OCI-LY3 (cell line): ENCODE data around the gene CDKN2A.

Experiments
- EZH2phosphoT487 ChIP-seq: fragments of 200-600 bp; shearing (Covaris generic); IDR thresholded peaks from 2 replicates; pipeline ENCODE4 v1.6.1; 2018; ENCODE audit warnings: antibody characterized with exemption, mixed run types, low read depth
- TF ChIP-seq, protein P1 (sequence below): fragments of 200-600, 300-600 bp; sonication (generic); IDR thresholded peaks from 2 replicates; pipeline ENCODE4 v1.5.1; 2014; ENCODE audit warnings: antibody characterized with exemption, low read length, low read depth

DNA sequence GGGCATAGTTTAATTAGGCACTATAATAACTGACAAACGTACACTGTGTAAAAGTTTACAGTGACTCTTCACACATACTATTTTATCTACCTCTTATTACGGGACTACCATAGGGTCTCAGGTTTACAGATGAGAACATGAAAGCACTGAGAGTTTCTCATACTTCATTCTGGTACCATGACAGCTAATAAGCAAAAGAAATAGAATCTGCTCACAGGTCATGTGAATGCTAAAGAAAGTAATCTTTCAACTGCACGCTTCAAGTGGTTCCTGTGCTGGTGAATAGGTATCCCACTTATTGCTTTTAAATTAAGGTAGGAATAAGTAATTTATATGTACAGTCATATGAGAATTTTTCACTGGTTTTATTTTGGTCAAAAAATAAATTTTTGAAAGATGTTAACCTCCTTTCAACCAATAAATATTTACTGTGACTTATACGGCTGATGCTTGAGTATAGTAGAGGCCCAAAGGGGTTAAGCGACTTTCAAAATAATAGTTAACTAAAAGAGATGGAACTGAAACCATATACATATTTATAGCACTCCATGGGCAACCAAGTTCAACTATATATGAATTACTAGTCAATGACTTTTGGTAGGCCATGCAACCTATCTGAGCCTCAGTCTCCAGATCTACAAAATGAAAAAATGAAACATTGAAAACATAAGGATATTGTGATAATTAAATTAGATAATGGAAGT lies 8.1 kb downstream of the CDKN2A start:
- TF ChIP-seq, protein P1, sequence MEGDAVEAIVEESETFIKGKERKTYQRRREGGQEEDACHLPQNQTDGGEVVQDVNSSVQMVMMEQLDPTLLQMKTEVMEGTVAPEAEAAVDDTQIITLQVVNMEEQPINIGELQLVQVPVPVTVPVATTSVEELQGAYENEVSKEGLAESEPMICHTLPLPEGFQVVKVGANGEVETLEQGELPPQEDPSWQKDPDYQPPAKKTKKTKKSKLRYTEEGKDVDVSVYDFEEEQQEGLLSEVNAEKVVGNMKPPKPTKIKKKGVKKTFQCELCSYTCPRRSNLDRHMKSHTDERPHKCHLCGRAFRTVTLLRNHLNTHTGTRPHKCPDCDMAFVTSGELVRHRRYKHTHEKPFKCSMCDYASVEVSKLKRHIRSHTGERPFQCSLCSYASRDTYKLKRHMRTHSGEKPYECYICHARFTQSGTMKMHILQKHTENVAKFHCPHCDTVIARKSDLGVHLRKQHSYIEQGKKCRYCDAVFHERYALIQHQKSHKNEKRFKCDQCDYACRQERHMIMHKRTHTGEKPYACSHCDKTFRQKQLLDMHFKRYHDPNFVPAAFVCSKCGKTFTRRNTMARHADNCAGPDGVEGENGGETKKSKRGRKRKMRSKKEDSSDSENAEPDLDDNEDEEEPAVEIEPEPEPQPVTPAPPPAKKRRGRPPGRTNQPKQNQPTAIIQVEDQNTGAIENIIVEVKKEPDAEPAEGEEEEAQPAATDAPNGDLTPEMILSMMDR, result no peak
- TF ChIP-seq EZH2phosphoT487, result no peak
